COLO829 (cell line): ENCODE results near the gene DNAJC3.
"Not testable (repeated sequence)": the region's sequence is repeated elsewhere in the genome, so short reads cannot be mapped to it uniquely, and the experiment has no call there.

ENCODE experiments used
- DNase-seq: peaks from one replicate; pipeline ENCODE4 v3.0.0; 2012; ENCODE audit warnings: low spot score

DNAJC3 gene

GRCh38 chr13:95676105-95676761, 706 bp upstream of the DNAJC3 start:
- DNase-seq, result no peak

GRCh38 chr13:95677564-95678266, 776 bp downstream of the DNAJC3 start:
- DNase-seq, result no peak

GRCh38 chr13:95678967-95679366, 2.0 kb downstream of the DNAJC3 start:
- DNase-seq, result no peak

GRCh38 chr13:95679722-95680121, 2.8 kb downstream of the DNAJC3 start:
- DNase-seq, result no peak

GRCh38 chr13:95684418-95684817, 7.5 kb downstream of the DNAJC3 start:
- DNase-seq, result no peak

- DNase-seq, result not testable (repeated sequence)
Observed at GRCh38 chr13:95684960-95685359, 8.0 kb downstream of the DNAJC3 start.

- DNase-seq, result no peak
Observed at GRCh38 chr13:95689582-95689926, 12.6 kb downstream of the DNAJC3 start.

GRCh38 chr13:95690986-95691385, 14.0 kb downstream of the DNAJC3 start:
- not testable (repeated sequence) for DNase-seq

- no peak for DNase-seq
Observed at GRCh38 chr13:95697052-95697680, 20.2 kb downstream of the DNAJC3 start.

GRCh38 chr13:95698047-95698749, 21.3 kb downstream of the DNAJC3 start:
- DNase-seq, result no peak

GRCh38 chr13:95703576-95703975, 26.6 kb downstream of the DNAJC3 start:
- no peak for DNase-seq

GRCh38 chr13:95704510-95704909, 27.6 kb downstream of the DNAJC3 start:
- DNase-seq, result peak; percentile 6

- DNase-seq, result no peak
Observed at GRCh38 chr13:95706356-95706755, 29.4 kb downstream of the DNAJC3 start.

- DNase-seq, result no peak
Observed at GRCh38 chr13:95707035-95707434, 30.1 kb downstream of the DNAJC3 start.

- DNase-seq, result no peak
Observed at GRCh38 chr13:95707442-95708390, 30.8 kb downstream of the DNAJC3 start.

- no peak for DNase-seq
Observed at GRCh38 chr13:95708391-95708774, 31.4 kb downstream of the DNAJC3 start.

GRCh38 chr13:95708811-95709500, 32.0 kb downstream of the DNAJC3 start:
- DNase-seq, result no peak

- no peak for DNase-seq
Observed at GRCh38 chr13:95710313-95710712, 33.4 kb downstream of the DNAJC3 start.

GRCh38 chr13:95712846-95713245, 35.9 kb downstream of the DNAJC3 start:
- DNase-seq, result not testable (repeated sequence)

GRCh38 chr13:95713651-95714050, 36.7 kb downstream of the DNAJC3 start:
- DNase-seq, result no peak
